IPS-18c (cell line): ENCODE measurements around the gene AP1S1.
A peak's percentile ranks its signal among the peaks of the same experiment; 100 is the strongest.
"Not testable (repeated sequence)": the region's sequence is repeated elsewhere in the genome, so short reads cannot be mapped to it uniquely, and the experiment has no call there.

Experiments
- H3K4me3 ChIP-seq: 2 replicates; pipeline ENCODE4 v1.7.0; 2013; ENCODE audit warnings: low read depth, mild to moderate bottlenecking, low read length, moderate library complexity; ENCODE audit not compliant: insufficient read depth
- H3K9me3 ChIP-seq: one replicate; pipeline ENCODE4 v1.6.1; 2013; ENCODE audit warnings: mild to moderate bottlenecking, low read length, moderate library complexity; ENCODE audit not compliant: control insufficient read depth, insufficient read depth

AP1S1 gene

GRCh38 chr7:101201695-101202602, 47.7 kb downstream of the AP1S1 start:
- Histone ChIP-seq H3K9me3 (peaks cover 2% of the 10 kb centered on the region), H3K4me3 (peak overlapping the region; percentile 53)

GRCh38 chr7:101202603-101202918, 48.3 kb downstream of the AP1S1 start:
- no peak overlapping the region; the same call in 1 of the 2 replicates for H3K4me3 ChIP-seq
- peaks cover 2% of the 10 kb centered on the region for H3K9me3 ChIP-seq

GRCh38 chr7:101203740-101204738, 49.8 kb downstream of the AP1S1 start:
- H3K4me3 ChIP-seq, H3K9me3 ChIP-seq: not testable (repeated sequence)

- Histone ChIP-seq H3K9me3 (peaks cover 2% of the 10 kb centered on the region), H3K4me3 (no peak overlapping the region)
These were observed 51.8 kb downstream of the AP1S1 start for GRCh38 chr7:101205901-101206664.

GRCh38 chr7:101206665-101207042, 52.4 kb downstream of the AP1S1 start:
- Histone ChIP-seq H3K9me3 (peaks cover 2% of the 10 kb centered on the region), H3K4me3 (no peak overlapping the region)

- Histone ChIP-seq H3K9me3 (peaks cover under 1% of the 10 kb centered on the region), H3K4me3 (no peak overlapping the region)
These were observed 53.2 kb downstream of the AP1S1 start for GRCh38 chr7:101207459-101207858.

- H3K9me3 ChIP-seq = no peaks in the 10 kb centered on the region
- no peak overlapping the region for H3K4me3 ChIP-seq
These were observed 54.5 kb downstream of the AP1S1 start for GRCh38 chr7:101208794-101209193.

- no peak overlapping the region for H3K4me3 ChIP-seq
These were observed 55.9 kb downstream of the AP1S1 start for GRCh38 chr7:101210143-101210542.

More at GRCh38 chr7:101210143-101210542, 55.9 kb downstream of the AP1S1 start:
- H3K9me3 ChIP-seq = no peaks in the 10 kb centered on the region
